GM19395 (cell line): Measurements from ENCODE around the gene MAFB.

Experiments
- ATAC-seq: cut with Tn5 transposase; IDR thresholded peaks from one replicate; pipeline ENCODE4 v1.9.1; 2021; ENCODE audit warnings: mild to moderate bottlenecking, moderate library complexity; ENCODE audit not compliant: unreplicated experiment

The MAFB gene

DNA sequence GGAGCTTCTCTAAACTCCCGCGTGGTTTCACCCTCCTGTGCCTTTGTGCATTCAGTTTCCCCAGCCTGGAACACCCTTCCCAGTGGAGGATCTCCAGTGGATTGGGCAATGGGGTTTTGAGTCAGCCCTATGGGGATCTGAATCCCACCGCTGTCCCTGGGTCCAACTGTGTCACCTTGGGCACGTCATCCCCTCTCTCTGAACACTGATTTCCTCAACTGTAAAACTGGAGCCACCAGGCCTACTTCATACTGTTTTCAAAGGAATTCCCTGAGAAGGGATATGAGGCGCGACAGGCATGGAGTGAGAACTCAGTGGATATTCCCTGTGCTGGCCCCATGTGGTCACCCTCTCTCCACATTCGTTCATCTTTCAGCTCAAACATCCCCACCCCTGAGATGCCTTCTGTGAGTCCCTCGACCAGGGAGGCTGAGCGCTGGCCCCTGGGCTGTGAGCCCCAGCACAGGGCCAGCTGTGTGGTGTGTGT lies 25.7 kb downstream of the MAFB start:
- no peak for ATAC-seq

DNA sequence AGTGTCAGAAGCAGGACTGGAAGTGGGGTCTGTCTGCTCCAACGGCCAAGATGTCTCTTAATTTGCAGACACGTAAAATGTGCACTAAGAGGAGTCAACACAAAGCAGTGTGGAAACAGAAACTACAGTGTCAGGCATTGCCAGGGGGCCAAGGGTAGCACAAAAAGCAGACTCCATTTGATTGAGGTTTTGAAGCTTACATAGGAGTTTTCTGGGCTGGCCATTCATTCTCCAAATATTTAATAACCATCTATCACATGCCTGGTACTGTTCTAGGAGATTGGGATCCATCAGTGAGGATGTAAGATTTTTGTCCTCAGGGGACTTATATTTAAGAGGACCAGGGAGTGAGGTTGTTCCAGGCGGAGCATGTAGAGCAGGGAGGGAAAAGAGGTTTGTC lies 29.5 kb downstream of the MAFB start:
- no peak for ATAC-seq

DNA sequence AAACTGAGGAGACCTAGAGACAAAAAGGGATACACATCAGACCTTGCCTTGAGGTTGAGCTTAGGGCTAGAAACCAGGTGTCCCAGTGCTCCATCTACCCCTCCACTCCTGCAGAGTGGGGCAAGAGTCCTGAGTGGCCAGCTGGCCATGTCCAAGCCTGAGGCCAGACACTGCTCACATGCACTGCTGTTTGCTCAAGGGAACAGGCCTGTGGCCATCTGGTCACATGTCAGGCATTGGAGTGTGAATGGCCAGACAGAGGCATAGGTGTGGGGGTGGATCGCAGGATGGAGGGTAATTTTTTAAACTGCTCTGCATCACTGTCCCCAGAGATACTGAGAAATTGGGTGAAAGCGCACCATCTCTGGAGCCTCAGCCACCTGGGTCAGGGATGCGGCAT lies 30.5 kb downstream of the MAFB start:
- no peak for ATAC-seq

DNA sequence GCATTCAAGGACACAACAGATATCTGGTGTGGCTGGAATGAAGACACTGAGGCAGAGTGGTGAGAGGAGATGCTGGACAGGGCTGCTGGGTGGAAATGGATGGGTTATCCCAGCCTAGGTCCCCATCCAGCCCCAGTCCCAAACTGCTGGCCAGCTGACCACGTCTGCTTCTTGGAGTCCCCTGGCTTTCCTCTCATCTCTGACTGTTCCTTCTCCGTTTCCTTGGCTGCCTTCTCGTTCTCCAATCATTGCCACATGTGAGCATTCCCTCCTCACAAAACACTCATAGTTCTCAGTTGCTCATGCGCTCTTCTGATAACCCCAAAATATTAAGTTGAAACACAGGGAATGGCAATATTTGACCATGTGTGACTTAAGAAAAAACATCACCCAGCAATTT lies 31.5 kb downstream of the MAFB start:
- no peak for ATAC-seq

DNA sequence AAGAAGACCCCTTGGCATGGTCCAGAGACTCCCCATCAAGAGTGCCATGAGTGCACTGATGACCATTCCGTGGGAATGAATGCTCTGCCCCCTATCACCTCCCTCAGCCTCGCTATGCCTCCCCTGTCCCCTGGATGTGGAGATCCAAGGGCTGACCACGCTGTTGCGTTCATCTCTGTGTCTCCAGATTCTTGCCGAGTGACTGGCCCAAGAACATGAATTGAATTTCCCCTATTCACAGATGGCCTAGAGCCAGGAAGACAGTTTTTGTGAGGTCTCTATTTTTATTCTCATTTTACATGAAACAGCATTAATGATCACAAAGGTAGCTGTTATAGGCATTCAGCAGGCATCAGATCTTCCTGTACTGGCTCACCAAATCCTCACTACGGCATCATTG lies 33.6 kb downstream of the MAFB start:
- ATAC-seq: no peak

DNA sequence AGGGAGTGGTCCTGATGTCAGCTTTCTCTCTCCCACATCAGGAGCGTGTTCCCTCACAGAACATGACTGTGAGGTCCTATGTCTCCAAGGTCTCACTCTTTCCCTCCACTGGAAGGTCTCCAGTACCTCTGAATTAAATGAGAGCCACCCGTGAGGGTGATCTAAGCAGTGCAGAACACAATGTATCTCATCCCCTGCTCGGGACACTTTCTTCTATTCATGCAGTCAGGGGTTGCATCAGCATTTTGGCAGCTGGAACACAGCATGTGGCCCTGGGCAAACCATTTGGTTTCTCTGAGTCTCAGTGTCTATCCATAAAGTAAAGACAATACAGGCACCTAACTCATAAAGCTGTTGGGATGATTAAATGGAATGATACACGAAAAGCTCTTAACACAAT lies 34.2 kb downstream of the MAFB start:
- ATAC-seq: no peak

DNA sequence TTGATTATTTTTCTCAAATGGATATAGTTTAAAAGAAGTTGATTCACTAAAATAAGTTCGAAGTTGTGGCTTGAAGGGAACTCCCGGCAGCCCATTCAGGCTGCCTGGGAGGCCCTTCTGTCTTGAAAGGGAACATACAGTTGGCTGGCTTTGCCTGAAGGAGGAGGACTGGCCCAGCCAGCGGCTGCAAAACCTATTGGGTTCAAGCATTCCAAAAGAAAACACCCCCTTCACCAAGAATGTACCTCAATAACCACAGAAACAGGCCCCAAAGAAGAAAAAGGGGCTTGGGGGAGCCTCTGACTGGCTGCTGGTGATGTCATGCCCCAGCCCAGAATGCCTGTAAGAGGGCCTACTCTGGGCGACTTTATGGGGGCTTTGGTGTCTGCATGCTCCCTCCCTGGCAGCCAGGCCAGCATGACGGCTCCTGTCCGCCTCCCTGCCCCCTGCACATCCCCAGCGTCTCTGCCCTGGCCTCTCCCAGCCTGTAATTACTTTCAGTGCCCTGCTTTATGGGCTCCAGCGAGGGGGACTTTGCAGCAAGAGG lies 36.5 kb downstream of the MAFB start:
- no peak for ATAC-seq

DNA sequence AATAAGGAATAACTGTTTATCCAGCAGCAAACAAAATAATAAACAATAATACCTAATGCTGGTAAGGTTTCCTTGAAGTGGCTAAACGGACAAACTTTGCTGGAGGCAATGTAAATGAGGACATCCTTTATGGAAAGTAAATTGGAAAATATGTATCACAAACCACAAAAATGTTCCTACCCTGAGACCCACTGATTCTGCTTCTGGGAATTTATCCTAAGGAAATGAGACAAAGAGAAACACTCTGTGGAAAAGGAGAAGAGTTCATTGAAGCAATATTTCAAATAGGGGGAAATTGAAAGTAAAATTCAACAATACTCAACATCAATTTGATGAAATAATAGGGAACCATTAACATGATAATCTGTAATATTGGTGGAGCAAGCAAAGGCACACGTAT lies 37.9 kb downstream of the MAFB start:
- no peak for ATAC-seq

DNA sequence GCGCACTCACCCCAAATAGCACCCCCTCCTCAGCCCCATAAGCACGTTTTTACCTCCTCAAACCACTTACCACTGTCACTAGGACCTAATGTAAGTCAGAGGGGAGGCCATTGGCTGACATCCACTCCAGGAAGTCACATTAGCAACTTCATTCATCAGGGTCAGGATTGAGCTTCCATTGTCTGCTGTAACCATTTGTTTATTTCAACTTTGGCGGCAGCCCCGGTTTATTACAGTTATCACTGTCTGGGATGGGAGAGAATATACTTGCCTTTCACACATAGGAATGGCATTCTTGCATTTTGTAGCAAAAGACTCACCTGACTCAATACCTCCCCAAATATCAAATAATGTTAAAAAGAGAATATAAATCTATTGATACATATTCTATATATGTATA lies 38.3 kb downstream of the MAFB start:
- no peak for ATAC-seq

DNA sequence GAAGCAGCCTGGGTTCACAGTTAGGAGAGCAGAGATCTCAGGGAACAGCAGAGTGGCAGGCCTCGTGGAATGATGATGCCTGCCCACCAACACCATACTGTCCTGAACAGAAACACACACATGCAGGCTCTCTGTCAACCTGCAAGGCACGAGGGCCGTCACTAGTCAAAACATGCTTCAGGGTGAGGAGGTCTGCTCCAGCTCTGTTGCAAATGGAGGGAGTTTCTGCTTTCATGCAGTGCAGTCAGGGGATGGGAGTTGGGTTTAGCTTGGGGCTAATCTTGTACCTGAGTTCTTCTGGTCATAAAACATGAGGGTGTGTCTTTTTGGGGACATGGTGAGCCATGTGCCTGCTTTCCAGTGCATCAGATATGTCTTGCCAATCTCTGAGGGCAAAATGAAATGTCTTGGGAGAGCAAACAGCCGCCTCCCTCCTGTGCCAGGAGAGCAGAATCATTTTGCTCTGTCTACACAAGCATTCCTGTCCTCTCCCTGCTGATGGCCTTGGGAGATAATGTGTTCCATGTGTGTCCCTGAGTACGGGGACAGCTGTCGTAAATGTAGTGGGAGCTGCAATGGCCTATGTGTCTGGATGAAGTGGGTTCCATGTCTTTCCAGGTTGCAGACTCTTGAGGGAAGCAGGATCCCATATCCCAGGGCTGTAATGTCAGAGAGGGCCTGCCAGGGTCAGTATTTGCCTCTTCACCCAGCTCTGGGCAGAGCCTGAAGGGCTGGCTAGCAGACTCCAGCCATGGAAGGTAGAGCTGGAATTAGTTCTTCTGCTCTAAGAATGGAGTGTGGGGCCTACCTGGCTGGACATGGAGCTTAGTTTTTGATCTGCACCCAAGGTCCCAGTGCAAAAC lies 40.6 kb downstream of the MAFB start:
- ATAC-seq: no peak

DNA sequence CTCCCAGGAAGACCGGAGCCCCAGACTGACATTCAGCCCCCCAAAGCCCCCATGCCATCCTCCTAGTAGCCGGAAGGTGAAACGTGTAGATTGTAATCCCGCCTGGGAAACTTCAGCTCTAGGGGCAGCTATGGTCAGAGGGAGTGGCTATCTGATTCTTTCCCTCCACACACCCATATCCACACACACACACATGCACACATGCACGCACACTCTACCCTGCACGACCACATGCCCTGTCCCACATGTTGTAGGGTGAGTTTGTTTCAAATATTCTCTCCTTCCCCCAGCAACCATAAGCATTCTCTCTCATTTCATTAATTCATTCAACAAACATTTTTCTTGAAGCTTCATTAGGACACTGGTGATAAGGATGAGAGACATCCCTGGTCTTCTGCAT lies 42.2 kb downstream of the MAFB start:
- no peak for ATAC-seq

DNA sequence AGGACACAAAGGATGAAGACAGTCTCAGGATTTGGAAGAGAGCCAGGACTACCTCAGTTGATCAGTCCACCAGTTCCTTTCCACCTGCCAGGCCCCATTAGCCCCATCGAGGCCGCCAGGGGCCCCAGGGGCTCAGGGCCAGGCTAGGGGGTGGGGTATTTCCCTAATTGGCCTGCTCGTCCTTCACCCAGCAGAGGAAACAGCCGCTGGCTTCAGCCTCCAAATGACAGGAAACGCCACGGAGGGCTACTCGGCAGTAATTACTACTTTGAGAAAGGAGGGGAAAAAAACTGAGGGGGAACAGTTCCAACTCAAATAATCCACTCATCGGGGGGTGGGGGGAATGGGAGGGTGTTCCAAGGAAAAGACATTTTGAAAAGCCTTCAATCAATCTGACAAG lies 42.7 kb downstream of the MAFB start:
- no peak for ATAC-seq

DNA sequence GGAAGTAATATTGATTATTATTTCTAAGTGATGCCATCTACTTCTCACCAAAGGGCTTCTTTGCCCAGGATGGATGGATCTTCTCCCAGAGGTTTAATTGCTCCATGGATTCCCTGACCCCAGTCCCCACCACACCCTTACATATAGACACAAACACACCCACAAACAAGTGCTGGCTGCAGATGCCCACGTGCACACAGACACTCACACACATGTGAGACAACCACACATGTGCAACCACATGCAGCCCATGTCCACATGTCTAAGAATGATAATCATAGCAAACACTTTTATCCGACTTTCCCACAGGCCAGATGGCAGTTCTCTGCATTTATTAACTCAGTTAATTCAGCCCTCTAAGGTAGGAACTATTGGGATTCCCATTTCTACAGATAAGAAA lies 44.2 kb downstream of the MAFB start:
- no peak for ATAC-seq

DNA sequence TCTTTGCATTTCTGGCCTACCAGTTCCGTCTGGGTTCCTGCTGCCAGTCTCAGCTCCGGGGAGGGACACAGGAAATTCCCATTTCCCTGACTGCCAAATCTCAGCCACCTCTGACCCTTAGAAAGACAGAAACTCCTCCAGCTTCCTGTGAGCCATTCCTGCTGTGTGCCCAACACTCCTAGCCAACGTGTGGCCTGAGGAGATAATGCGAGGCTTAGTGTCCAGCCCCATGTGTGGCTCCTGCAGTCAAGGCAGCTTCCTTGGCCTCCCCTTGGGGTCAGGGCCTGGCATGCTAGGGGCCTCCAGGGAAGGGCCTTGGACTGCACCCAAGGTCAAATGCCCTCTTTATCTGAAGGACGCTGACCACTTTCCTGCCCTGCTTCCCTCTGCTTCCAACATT lies 45.1 kb downstream of the MAFB start:
- ATAC-seq: no peak

DNA sequence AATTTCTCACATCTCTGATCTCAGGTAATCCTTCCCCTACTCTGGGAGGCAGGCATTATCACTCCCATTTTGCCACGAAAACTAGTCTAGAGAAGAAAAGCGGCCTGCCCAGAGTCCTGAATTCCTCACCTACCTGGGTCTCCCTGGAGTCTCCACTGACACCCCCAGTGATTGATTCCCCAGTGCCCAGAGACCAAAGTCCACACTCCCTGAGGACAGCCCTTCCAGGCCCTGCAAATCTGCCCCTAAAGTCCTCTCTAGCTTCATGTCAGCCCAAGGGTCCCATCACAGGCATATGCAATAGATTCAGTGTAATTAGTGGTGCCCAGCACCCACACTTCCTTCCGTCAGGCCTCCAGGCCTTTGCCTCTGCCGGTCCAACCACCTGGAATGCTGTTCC lies 47.2 kb downstream of the MAFB start:
- no peak for ATAC-seq

DNA sequence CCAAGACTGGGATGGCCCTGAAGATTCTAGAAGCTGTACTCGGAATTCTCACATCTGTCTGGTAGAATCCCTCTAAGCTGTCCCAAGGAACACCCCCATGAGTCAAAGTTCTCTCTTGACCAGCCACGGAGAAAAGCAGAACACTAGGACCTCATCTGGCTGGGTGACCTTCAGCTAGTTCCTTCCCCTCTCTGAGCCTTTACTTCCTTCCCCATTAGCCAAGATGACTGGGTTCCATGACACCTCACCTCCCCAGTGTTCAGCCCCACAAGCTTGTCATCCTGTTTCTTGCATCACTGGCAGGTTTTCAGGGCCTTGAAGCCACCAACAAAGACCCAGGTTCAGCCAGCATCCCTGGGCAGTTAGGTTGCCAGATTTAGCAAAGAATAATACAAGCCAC lies 47.8 kb downstream of the MAFB start:
- no peak for ATAC-seq

DNA sequence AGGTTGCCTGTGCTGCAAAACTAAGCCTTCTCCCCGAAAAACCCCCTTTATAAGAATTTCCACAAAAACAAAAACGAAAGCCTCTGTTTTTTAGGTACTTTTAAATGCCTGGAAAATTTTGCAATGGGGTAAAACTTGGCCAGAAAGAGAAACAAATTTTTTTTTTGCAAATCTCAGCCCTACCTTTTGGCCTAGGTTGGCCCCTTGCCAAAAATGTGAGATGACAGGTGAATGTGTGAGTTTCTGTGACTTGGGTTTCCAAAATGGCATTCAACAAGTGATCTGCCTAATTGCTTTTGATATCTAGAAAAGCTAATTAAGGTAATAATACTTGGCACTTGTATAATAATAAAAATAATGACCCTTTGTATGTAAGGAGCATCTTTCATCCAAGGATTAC lies 48.4 kb downstream of the MAFB start:
- ATAC-seq: no peak

DNA sequence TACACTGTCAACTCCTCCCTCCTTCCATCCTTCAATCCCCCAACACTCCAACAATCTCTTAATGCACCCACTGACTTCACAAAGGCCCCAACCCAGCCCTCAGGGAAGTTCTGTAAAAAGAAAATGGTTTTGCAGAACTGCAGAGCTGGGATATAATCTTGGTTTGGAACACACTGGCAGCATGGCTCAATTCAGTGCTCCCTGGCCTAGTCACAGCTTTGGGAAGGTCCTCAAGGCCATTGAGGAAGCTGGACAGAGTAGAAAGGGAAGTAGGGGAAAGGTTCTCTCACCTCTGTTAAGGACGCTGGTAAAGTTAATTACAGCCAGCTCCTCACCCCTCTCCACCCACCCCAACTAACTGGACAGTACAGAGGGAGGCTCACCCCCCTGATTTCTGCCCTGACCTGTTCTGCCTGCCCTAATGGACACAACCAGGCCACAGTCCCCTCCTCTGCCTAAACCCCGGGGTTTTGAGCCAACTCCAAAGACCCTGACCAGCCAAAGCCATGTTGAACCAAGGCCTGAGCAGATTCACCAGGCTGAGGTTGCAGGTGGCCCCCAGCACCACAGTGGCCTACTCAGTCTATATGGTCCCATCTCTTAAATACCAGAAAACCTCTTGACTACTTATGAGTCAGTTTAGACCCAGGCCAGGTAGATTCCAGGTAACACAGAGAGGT lies 49.2 kb downstream of the MAFB start:
- no peak for ATAC-seq

DNA sequence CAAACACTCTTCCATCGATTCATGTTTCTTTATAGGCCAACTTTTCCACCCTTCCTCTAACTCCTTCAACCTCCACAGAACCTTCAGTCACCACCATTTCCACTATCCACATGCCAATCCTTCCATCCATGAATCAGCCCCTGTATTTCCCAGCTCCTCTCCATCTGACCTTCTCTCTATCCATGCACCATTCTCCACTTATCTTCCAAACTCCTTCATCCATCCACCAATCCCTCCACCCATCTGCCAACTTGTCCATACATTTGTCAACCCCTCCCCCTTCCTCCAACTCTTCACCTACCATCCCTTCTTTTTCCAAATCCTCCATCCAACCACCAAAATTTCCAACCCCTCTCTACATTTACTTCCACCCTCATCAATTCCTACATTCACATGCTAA lies 49.9 kb downstream of the MAFB start:
- ATAC-seq: no peak

DNA sequence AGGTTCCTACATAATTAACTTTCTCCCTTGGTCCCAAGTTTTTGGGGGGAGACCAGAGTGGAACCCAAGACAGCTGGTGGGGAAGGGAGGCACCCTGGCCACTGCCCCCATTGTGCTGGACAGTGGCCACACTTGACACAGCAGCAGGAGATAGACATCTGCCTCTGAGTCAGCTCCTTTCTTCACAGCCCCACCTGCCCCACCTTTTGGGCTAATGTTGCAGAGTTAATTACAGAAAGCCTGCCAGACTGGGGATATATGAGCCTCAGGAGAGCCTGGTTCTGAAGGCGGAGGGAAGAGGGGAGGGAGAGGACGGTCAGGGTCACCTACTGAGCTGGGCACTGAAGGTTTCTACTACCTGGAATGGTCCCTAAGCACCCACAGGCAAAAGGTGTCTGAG lies 50.6 kb downstream of the MAFB start:
- no peak for ATAC-seq

DNA sequence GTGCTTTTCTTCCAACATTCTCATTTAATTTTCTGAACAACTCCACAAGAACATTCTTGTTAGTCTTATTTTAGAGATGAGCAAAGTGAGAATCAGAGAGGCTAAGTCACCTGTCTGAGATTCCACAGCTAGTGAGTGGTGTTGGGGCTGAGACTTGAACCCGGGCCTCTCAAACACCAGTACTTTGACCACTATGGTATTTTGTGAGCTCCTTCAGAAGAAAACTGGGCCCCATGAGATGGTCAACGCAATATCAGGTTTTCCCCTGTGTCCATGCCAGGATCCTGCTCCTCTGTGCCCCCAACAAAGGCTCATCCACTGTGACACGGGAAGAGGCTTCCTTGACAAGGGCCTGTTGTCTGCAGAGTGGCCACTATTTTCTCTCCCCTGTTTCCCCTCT lies 51.9 kb downstream of the MAFB start:
- no peak for ATAC-seq

DNA sequence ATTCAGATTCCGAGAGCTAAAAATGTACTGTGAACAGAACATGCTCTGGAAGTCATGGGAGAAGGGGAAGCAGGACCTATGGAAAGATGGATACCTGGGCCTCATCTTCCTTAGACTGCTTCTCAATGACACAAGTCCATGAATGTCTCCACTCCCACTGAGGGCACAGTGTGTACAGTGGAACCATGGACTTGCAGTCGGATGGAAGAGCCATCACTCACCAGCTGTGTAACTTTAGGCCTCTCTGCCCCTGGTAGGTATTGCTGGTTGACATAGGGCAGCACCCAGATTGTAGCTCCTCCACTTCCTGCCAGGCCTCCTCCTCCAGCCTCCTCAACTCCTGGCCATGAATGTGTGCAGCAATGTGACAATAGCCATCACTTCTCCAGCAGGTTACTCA lies 52.5 kb downstream of the MAFB start:
- ATAC-seq: no peak
